HCT116 (cell line): ENCODE data around the gene GAD2.

Experiments
- EZH2phosphoT487 ChIP-seq: fragments of 200-600 bp; IDR thresholded peaks from 2 replicates; pipeline ENCODE4 v1.6.1; 2018; ENCODE audit warnings: antibody characterized with exemption, borderline replicate concordance
- POLR2AphosphoS5 ChIP-seq: IDR thresholded peaks from 2 replicates; pipeline ENCODE4 v1.6.1; 2011; ENCODE audit warnings: mild to moderate bottlenecking, low read depth, low read length, moderate library complexity
- RAD21 ChIP-seq: IDR thresholded peaks from 2 replicates; pipeline ENCODE4 v1.6.1; 2012; ENCODE audit warnings: low read depth, mild to moderate bottlenecking
- SP1 ChIP-seq: IDR thresholded peaks from 2 replicates; pipeline ENCODE4 v1.6.1; 2012; ENCODE audit warnings: low read depth
- SRF ChIP-seq: IDR thresholded peaks from 2 replicates; pipeline ENCODE4 v1.6.1; 2012; ENCODE audit warnings: low read depth
- YY1 ChIP-seq: IDR thresholded peaks from 2 replicates; pipeline ENCODE4 v1.6.1; 2011; ENCODE audit warnings: low read length, low read depth, moderate library complexity, mild to moderate bottlenecking; ENCODE audit not compliant: insufficient replicate concordance; ENCODE audit errors: extremely low read depth
- ZNF274 ChIP-seq: fragments of 200-500 bp; sonication (Bioruptor generic); IDR thresholded peaks from 2 replicates; pipeline ENCODE4 v1.6.1; 2014; ENCODE audit warnings: mild to moderate bottlenecking, low read depth, low read length, inconsistent platforms
- TF ChIP-seq, protein P1 (sequence below), 3 experiments: fragments of 200-600 bp in 1 of 3; sonication (generic) in 1 of 3; IDR thresholded peaks in 2 of 3; conservative IDR thresholded peaks in 1 of 3; 2 replicates each; pipeline ENCODE4 v1.5.1; 2012 to 2017; ENCODE audit warnings: low read depth in 2 of 3, low read length in 2 of 3, antibody characterized with exemption in 1 of 3, borderline replicate concordance in 1 of 3, control low read depth in 1 of 3, mild to moderate bottlenecking in 1 of 3, mixed read lengths in 1 of 3, mixed run types in 1 of 3, moderate library complexity in 1 of 3; ENCODE audit not compliant: insufficient read depth in 1 of 3
- TF ChIP-seq, protein P2 (sequence below): IDR thresholded peaks from 2 replicates; pipeline ENCODE4 v1.6.1; 2011; ENCODE audit warnings: mild to moderate bottlenecking, low read length, moderate library complexity; ENCODE audit not compliant: insufficient replicate concordance; ENCODE audit errors: extremely low read depth

DNA sequence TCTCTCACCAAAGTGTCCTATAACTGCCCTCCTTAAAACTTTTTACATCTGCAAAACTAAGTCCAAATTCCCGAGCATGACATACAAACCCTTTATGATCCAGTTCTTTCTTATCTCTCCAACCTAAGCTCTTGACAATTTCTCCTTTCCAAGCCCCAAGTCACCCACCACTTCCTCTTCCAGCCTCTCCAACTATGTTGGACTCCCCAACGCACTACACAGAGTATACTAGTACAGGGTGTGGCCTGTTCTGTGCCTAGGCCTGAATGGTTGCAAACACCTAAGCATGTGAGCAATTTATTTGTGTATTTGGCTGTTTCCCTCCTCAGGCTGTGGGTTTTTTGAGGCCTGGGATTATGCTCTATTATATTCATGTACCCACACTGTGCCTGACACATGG lies 120.4 kb downstream of the GAD2 start:
- TF ChIP-seq, protein P1, sequence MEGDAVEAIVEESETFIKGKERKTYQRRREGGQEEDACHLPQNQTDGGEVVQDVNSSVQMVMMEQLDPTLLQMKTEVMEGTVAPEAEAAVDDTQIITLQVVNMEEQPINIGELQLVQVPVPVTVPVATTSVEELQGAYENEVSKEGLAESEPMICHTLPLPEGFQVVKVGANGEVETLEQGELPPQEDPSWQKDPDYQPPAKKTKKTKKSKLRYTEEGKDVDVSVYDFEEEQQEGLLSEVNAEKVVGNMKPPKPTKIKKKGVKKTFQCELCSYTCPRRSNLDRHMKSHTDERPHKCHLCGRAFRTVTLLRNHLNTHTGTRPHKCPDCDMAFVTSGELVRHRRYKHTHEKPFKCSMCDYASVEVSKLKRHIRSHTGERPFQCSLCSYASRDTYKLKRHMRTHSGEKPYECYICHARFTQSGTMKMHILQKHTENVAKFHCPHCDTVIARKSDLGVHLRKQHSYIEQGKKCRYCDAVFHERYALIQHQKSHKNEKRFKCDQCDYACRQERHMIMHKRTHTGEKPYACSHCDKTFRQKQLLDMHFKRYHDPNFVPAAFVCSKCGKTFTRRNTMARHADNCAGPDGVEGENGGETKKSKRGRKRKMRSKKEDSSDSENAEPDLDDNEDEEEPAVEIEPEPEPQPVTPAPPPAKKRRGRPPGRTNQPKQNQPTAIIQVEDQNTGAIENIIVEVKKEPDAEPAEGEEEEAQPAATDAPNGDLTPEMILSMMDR (IDR thresholded peaks at IDR 0.05 in 2 of 3, conservative IDR thresholded peaks at IDR 0.05 in 1 of 3; ENCODE audit: borderline replicate concordance in 1 of 3, insufficient read depth in 1 of 3, low read depth in 2 of 3, low read length in 2 of 3), result no peak
- TF ChIP-seq RAD21 (no peak), POLR2AphosphoS5 (no peak), SRF (no peak), ZNF274 (no peak), EZH2phosphoT487 (no peak), YY1 (no peak), SP1 (no peak)
- TF ChIP-seq, protein P2, sequence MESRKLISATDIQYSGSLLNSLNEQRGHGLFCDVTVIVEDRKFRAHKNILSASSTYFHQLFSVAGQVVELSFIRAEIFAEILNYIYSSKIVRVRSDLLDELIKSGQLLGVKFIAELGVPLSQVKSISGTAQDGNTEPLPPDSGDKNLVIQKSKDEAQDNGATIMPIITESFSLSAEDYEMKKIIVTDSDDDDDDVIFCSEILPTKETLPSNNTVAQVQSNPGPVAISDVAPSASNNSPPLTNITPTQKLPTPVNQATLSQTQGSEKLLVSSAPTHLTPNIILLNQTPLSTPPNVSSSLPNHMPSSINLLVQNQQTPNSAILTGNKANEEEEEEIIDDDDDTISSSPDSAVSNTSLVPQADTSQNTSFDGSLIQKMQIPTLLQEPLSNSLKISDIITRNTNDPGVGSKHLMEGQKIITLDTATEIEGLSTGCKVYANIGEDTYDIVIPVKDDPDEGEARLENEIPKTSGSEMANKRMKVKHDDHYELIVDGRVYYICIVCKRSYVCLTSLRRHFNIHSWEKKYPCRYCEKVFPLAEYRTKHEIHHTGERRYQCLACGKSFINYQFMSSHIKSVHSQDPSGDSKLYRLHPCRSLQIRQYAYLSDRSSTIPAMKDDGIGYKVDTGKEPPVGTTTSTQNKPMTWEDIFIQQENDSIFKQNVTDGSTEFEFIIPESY, result no peak
